ENCODE data around the gene RGL3.
"Not testable (repeated sequence)": the region's sequence is repeated elsewhere in the genome, so short reads cannot be mapped to it uniquely, and the experiment has no call there.

The RGL3 gene

GRCh38 chr19:11448410-11448809, 29.3 kb upstream of the RGL3 start:
- no peak for DNase-seq

- no peak for DNase-seq
Measured at GRCh38 chr19:11447347-11448262, 28.5 kb upstream of the RGL3 start.

- DNase-seq, result peak; percentile 44
Measured at GRCh38 chr19:11446652-11447301, 27.7 kb upstream of the RGL3 start.

- DNase-seq, result no peak
Measured at GRCh38 chr19:11446271-11446651, 27.1 kb upstream of the RGL3 start.

GRCh38 chr19:11445141-11445540, 26.0 kb upstream of the RGL3 start:
- no peak for DNase-seq

- no peak for DNase-seq
Measured at GRCh38 chr19:11444059-11444458, 24.9 kb upstream of the RGL3 start.

GRCh38 chr19:11437955-11438354, 18.8 kb upstream of the RGL3 start:
- no peak for DNase-seq

GRCh38 chr19:11435833-11436313, 16.8 kb upstream of the RGL3 start:
- no peak for DNase-seq

GRCh38 chr19:11435057-11435832, 16.1 kb upstream of the RGL3 start, which contains the start of the genes ODAD3 and PRKCSH:
ODAD3 (minus strand) TSS chr19:11435121; CDS start chr19:11435016, 105 bp downstream.
PRKCSH (plus strand) TSS chr19:11435635; CDS start chr19:11436118, 483 bp downstream.
- DNase-seq, result peak; percentile 98

GRCh38 chr19:11434703-11435056, 15.6 kb upstream of the RGL3 start:
- no peak for DNase-seq

- DNase-seq, result not testable (repeated sequence)
Measured at GRCh38 chr19:11433526-11433925, 14.4 kb upstream of the RGL3 start.

GRCh38 chr19:11426656-11427055, 7.5 kb upstream of the RGL3 start:
- DNase-seq, result no peak

GRCh38 chr19:11425719-11426457, 6.8 kb upstream of the RGL3 start:
- no peak for DNase-seq

GRCh38 chr19:11423791-11424181, 4.7 kb upstream of the RGL3 start:
- no peak for DNase-seq

- DNase-seq, result no peak
Measured at GRCh38 chr19:11423164-11423790, 4.2 kb upstream of the RGL3 start.

GRCh38 chr19:11422163-11423065, 3.3 kb upstream of the RGL3 start:
- peak; percentile 49 for DNase-seq

GRCh38 chr19:11421371-11422098, 2.4 kb upstream of the RGL3 start:
- peak; percentile 39 for DNase-seq

- no peak for DNase-seq
Measured at GRCh38 chr19:11420429-11421370, 1.6 kb upstream of the RGL3 start.

- DNase-seq, result no peak
Measured at GRCh38 chr19:11418094-11418548, 993 bp downstream of the RGL3 start.

Measured in activated naive CD4-positive, alpha-beta T cell treated with anti-CD3 and anti-CD28 coated beads, Interleukin-2, amount 50 U/mL, for 16 hours (primary cell).